GM19328 (cell line): ENCODE data around the gene COL15A1.
"Not testable (repeated sequence)": the region's sequence is repeated elsewhere in the genome, so short reads cannot be mapped to it uniquely, and the experiment has no call there.

Experiments used
- ATAC-seq: cut with Tn5 transposase; IDR thresholded peaks from one replicate; pipeline ENCODE4 v1.9.1; 2021; ENCODE audit warnings: mild to moderate bottlenecking, moderate library complexity; ENCODE audit not compliant: unreplicated experiment

The COL15A1 gene

GRCh38 chr9:98943682-98944056 lies at the start of gene COL15A1:
COL15A1 (plus strand) TSS chr9:98943907; CDS start chr9:98944062, 155 bp downstream.
- no peak for ATAC-seq

- no peak for ATAC-seq
Observed at GRCh38 chr9:98894171-98894570, 49.5 kb upstream of the COL15A1 start.

GRCh38 chr9:98894761-98895160 lies 48.9 kb upstream of the COL15A1 start:
- no peak for ATAC-seq

- ATAC-seq, result no peak
Observed at GRCh38 chr9:98896632-98897031, 47.1 kb upstream of the COL15A1 start.

- no peak for ATAC-seq
Observed at GRCh38 chr9:98897745-98898144, 46.0 kb upstream of the COL15A1 start.

GRCh38 chr9:98899408-98900056 lies 44.2 kb upstream of the COL15A1 start:
- no peak for ATAC-seq

GRCh38 chr9:98900244-98900643 lies 43.5 kb upstream of the COL15A1 start:
- ATAC-seq, result no peak

- no peak for ATAC-seq
Observed at GRCh38 chr9:98900725-98901124, 43.0 kb upstream of the COL15A1 start.

- not testable (repeated sequence) for ATAC-seq
Observed at GRCh38 chr9:98901843-98902242, 41.9 kb upstream of the COL15A1 start.

- ATAC-seq, result no peak
Observed at GRCh38 chr9:98902516-98902915, 41.2 kb upstream of the COL15A1 start.

GRCh38 chr9:98902925-98903324 lies 40.8 kb upstream of the COL15A1 start:
- no peak for ATAC-seq

- ATAC-seq, result no peak
Observed at GRCh38 chr9:98903961-98904411, 39.7 kb upstream of the COL15A1 start.

GRCh38 chr9:98905015-98905414 lies 38.7 kb upstream of the COL15A1 start:
- no peak for ATAC-seq

GRCh38 chr9:98906273-98907040 lies 37.2 kb upstream of the COL15A1 start:
- ATAC-seq, result no peak

- ATAC-seq, result no peak
Observed at GRCh38 chr9:98907055-98907454, 36.7 kb upstream of the COL15A1 start.

GRCh38 chr9:98908897-98909634 lies 34.6 kb upstream of the COL15A1 start:
- ATAC-seq, result no peak

GRCh38 chr9:98909935-98910334 lies 33.8 kb upstream of the COL15A1 start:
- ATAC-seq, result no peak

GRCh38 chr9:98911042-98911441 lies 32.7 kb upstream of the COL15A1 start:
- ATAC-seq, result no peak

- not testable (repeated sequence) for ATAC-seq
Observed at GRCh38 chr9:98911738-98912137, 32.0 kb upstream of the COL15A1 start.

GRCh38 chr9:98912450-98912849 lies 31.3 kb upstream of the COL15A1 start:
- no peak for ATAC-seq

- ATAC-seq, result no peak
Observed at GRCh38 chr9:98913044-98913443, 30.7 kb upstream of the COL15A1 start.

- no peak for ATAC-seq
Observed at GRCh38 chr9:98913705-98914104, 30.0 kb upstream of the COL15A1 start.
